Measurements from ENCODE around the gene ARID1B.

Gene ARID1B

DNA sequence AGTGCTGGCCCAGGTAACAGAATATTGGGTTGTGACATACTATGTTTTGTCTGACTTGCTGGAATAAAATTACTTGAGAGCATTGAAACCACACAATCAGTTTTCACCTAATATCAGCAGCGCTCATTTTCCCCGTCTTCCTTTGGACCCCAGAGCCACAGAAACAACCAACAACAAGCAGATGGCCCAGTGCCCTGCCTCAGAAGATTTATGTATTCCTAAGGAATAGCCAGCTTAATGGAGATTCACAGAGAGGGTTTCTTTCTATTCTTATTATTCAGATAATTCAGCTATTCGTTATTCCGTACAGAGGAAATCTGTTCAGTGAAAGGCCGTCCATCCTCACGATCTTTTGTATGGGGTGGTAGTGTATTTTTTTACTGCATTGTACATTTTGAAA, 391.3 kb downstream of the ARID1B start:
- TF ChIP-seq EZH2phosphoT487 (IDR thresholded peaks at IDR 0.05; ENCODE audit: low read length), result no peak
- no peak for TF ChIP-seq EZH2 (optimal IDR thresholded peaks at IDR 0.05; ENCODE audit: low read depth, low read length)
- no peak for TF ChIP-seq CTCF (IDR thresholded peaks at IDR 0.05; ENCODE audit: low read length)
- no peaks in the 10 kb centered on the region for H3K27me3 ChIP-seq (replicated peaks; ENCODE audit: insufficient read depth, low read length)
- no peaks in the 10 kb centered on the region for H3F3A ChIP-seq (ENCODE audit: insufficient read depth, low read length)
- no peak for DNase-seq
- H3K9me3 ChIP-seq (replicated peaks; ENCODE audit: insufficient read depth, low read length), result no peaks in the 10 kb centered on the region
- H3K79me2 ChIP-seq (ENCODE audit: low read length), result no peaks in the 10 kb centered on the region
- H3K36me3 ChIP-seq (replicated peaks; ENCODE audit: insufficient read depth, low read length), result no peaks in the 10 kb centered on the region
- H4K20me1 ChIP-seq (ENCODE audit: insufficient read depth, low read length), result no peaks in the 10 kb centered on the region
- H3K9me2 ChIP-seq (replicated peaks; ENCODE audit: insufficient read depth, low read length), result no peaks in the 10 kb centered on the region
- H2AFZ ChIP-seq (ENCODE audit: low read length), result no peak overlapping the region
- no peaks in the 10 kb centered on the region for H3K4me1 ChIP-seq (ENCODE audit: low read length)
- no peak overlapping the region for H3K4me2 ChIP-seq (ENCODE audit: low read depth, low read length)
- H3K4me3 ChIP-seq (ENCODE audit: low read length), result no peak overlapping the region
- no peak overlapping the region for H3K27ac ChIP-seq (ENCODE audit: low read length)
- no peak overlapping the region for H3K9ac ChIP-seq (ENCODE audit: low read length)

DNA sequence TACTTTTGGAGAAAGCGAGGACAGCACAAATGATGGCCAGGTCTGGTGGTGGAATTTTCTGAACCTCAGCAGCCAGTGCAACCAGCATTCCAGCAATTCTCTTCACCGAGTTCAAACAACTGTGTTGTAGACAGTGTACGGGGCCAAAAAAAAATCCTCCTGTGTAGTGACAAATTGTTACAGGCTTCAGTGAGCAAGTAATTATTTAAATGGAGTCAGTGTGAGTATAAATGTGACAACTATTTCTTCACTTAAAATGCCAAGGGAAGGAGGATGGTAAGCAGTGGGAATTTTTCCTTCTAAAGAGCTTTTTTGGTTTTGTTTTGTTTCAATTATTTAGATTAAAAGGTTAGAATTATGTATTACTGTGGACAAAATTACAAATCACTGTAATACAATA, 392.0 kb downstream of the ARID1B start:
- Histone ChIP-seq H3K27ac (ENCODE audit: low read length) (no peak overlapping the region), H3K4me3 (ENCODE audit: low read length) (no peak overlapping the region), H3K9me3 (replicated peaks; ENCODE audit: insufficient read depth, low read length) (no peaks in the 10 kb centered on the region), H2AFZ (ENCODE audit: low read length) (no peak overlapping the region), H3K27me3 (replicated peaks; ENCODE audit: insufficient read depth, low read length) (no peaks in the 10 kb centered on the region), H3K4me1 (ENCODE audit: low read length) (no peaks in the 10 kb centered on the region), H4K20me1 (ENCODE audit: insufficient read depth, low read length) (no peaks in the 10 kb centered on the region), H3K36me3 (replicated peaks; ENCODE audit: insufficient read depth, low read length) (no peaks in the 10 kb centered on the region), H3K9me2 (replicated peaks; ENCODE audit: insufficient read depth, low read length) (no peaks in the 10 kb centered on the region), H3K79me2 (ENCODE audit: low read length) (no peaks in the 10 kb centered on the region), H3F3A (ENCODE audit: insufficient read depth, low read length) (no peaks in the 10 kb centered on the region), H3K9ac (ENCODE audit: low read length) (no peak overlapping the region), H3K4me2 (ENCODE audit: low read depth, low read length) (no peak overlapping the region)
- no peak for DNase-seq
- TF ChIP-seq EZH2phosphoT487 (IDR thresholded peaks at IDR 0.05; ENCODE audit: low read length) (no peak), EZH2 (optimal IDR thresholded peaks at IDR 0.05; ENCODE audit: low read depth, low read length) (no peak), CTCF (IDR thresholded peaks at IDR 0.05; ENCODE audit: low read length) (no peak)

DNA sequence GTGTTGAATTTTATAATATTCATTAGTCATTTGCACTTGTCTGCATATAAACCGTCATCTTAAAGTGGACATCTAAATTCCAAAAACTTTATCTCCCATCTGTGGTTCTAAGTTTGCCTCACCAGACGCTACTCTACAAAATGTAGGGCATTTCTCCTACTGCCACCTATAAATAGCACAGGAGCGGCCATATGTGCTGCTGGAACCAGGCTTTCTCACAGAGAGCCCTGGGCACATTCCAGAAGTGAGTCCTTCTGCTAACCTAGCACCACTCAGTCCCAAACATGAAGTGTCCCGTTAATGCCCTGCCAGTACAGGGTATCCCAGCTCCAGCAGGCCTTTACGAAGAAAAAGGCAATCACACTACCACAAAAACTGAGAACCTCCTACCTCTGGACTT, 392.5 kb downstream of the ARID1B start:
- no peaks in the 10 kb centered on the region for H3K79me2 ChIP-seq (ENCODE audit: low read length)
- no peak for DNase-seq
- H3K9ac ChIP-seq (ENCODE audit: low read length), result no peak overlapping the region
- no peak overlapping the region for H2AFZ ChIP-seq (ENCODE audit: low read length)
- H3K4me1 ChIP-seq (ENCODE audit: low read length), result no peaks in the 10 kb centered on the region
- H3K36me3 ChIP-seq (replicated peaks; ENCODE audit: insufficient read depth, low read length), result no peaks in the 10 kb centered on the region
- no peaks in the 10 kb centered on the region for H3F3A ChIP-seq (ENCODE audit: insufficient read depth, low read length)
- no peak overlapping the region for H3K27ac ChIP-seq (ENCODE audit: low read length)
- H3K27me3 ChIP-seq (replicated peaks; ENCODE audit: insufficient read depth, low read length), result no peaks in the 10 kb centered on the region
- no peaks in the 10 kb centered on the region for H3K9me3 ChIP-seq (replicated peaks; ENCODE audit: insufficient read depth, low read length)
- H3K4me2 ChIP-seq (ENCODE audit: low read depth, low read length), result no peak overlapping the region
- H4K20me1 ChIP-seq (ENCODE audit: insufficient read depth, low read length), result no peaks in the 10 kb centered on the region
- H3K9me2 ChIP-seq (replicated peaks; ENCODE audit: insufficient read depth, low read length), result no peaks in the 10 kb centered on the region
- TF ChIP-seq CTCF (IDR thresholded peaks at IDR 0.05; ENCODE audit: low read length) (no peak), EZH2phosphoT487 (IDR thresholded peaks at IDR 0.05; ENCODE audit: low read length) (no peak), EZH2 (optimal IDR thresholded peaks at IDR 0.05; ENCODE audit: low read depth, low read length) (no peak)
- H3K4me3 ChIP-seq (ENCODE audit: low read length), result no peak overlapping the region

Measured in MM.1S (cell line).